Activated T-cell treated with anti-CD3 and anti-CD28 coated beads for 4 hours (primary cell): ENCODE measurements around the gene SUGP1.

Experiments used
- DNase-seq: peaks from one replicate; pipeline ENCODE4 v3.0.0-alpha.2; 2020

Gene SUGP1

GRCh38 chr19:19338082-19338481, 17.8 kb upstream of the SUGP1 start:
- DNase-seq, result no peak

DNA sequence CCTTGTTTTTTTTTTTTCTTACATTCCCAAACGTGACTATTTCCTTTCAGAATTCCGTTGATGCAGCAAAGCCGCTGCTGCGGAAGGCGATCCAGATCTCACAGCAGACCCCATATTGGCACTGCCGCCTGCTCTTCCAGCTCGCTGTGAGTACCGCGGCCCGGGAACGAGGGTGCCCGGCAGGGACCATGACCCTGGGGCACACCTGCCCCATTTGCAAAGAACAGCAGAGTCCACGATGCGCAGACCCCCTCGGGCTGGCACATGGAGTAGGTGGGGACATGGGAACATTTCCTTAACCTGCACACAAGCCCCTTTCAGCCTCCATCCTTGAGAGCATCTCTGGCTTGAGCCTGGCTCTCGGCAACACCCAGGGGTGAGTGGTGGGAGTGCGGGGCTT, 16.8 kb upstream of the SUGP1 start:
- no peak for DNase-seq

- DNase-seq, result no peak
Measured at GRCh38 chr19:19336597-19336996, 16.3 kb upstream of the SUGP1 start.

GRCh38 chr19:19335408-19336158, 15.3 kb upstream of the SUGP1 start:
- no peak for DNase-seq

DNA sequence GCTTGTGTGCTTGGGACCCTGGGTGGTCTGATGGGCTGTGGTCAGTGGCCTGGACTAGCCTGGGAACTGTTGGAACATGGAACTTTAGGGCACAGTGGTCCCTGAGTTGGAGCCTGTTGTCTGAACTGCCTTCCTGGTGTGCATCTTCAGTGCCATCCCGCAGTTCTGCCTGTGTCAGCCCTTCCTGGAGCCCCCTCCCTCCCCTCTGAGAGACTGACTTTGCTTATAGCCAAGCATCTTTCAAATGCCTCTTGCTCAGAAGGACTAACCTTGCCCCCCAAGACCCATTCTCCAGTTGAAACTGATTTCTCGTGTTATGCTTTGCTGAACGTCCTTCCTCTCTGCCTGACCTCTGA, 14.7 kb upstream of the SUGP1 start:
- no peak for DNase-seq

- DNase-seq, result no peak
Measured at GRCh38 chr19:19334063-19334988, 14.0 kb upstream of the SUGP1 start.

- DNase-seq, result no peak
Measured at GRCh38 chr19:19329126-19329525, 8.8 kb upstream of the SUGP1 start.

GRCh38 chr19:19327672-19328071, 7.4 kb upstream of the SUGP1 start:
- no peak for DNase-seq

- no peak for DNase-seq
Measured at GRCh38 chr19:19324059-19324770, 3.9 kb upstream of the SUGP1 start.

DNA sequence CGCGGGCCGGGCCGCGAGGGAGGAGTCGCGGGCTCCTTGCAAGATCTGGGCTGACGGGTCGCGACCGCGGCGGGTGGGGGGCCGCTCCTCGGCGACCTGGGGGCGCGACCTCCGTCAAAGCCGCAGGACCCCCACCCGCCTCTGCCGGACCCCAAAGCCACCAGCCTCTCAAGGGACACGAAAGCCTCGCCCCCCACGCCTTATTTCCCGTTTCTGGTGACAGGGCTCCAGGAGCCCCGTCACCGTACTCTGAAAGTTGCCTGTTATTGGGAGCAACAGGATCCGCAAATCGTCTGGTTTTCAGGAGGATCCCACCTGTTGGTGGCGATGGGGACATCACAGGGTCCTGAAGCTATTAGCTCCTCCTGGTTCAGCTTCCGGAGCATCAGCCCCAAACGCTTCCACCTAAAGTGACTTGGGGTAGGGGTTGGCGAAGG, 850 bp upstream of the SUGP1 start:
- DNase-seq, result no peak

- DNase-seq, result no peak
Measured at GRCh38 chr19:19319732-19320360, 463 bp downstream of the SUGP1 start.

- DNase-seq, result no peak
Measured at GRCh38 chr19:19316082-19316481, 4.2 kb downstream of the SUGP1 start.

DNA sequence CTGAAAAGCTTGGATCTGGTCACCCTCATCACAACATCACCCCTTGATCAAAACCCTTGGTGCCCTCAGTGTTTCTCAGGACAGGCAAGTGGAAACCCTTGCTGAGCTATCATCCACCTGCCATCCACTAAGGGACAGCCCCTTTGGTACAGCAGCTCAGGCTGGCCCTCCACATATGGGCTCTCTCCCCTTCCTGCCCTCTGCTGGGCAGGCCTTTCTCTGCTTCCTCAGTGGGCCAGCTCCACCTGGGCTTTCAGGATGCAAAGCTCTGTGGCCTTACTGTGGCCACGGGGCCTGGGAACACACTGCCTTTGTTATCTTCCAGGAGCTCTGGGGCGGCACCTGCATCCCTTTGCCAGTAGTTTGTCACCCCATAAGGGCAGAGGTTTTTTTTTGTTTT, 4.9 kb downstream of the SUGP1 start:
- DNase-seq, result no peak

- DNase-seq, result no peak
Measured at GRCh38 chr19:19308373-19308772, 11.9 kb downstream of the SUGP1 start.

GRCh38 chr19:19306191-19306590, 14.1 kb downstream of the SUGP1 start:
- no peak for DNase-seq

DNA sequence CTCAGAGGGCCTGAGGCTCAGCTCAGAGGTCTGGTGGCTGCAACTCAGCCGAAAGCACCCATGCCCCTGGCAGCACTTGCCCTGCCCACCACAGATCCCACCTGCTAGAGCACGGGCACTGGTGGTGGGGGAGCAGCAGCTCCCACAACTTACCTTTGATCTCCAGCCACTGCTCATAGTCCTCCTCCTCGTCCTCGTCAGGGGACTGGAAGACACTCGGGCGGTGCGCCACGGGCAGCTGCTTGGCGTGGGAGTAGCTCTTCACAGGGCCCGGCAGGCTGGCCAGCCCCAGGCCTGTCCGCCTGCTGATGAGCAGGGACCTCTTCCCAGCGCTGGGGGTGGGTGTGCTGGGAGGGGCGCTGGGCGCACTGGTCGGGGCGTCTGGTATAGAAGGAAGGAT, 14.6 kb downstream of the SUGP1 start:
- DNase-seq, result no peak

DNA sequence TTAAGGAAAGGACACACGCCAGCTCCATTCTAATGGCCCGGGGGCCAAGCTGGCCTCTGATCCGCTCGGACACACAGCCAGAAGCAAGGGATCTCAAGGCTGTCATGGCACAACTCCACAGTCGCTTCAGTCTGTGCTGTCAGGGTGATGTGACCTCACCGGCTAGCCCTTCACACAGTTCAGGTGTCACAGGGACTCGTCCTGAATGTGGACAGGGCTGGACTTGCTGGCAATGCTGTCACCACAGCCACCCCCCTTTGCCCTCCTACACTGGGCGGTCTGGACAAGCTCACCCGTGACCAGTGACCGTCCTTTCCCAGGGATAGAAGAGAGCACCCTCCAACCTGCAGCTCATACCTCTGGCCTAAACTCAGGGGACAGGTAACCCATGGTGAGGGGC, 15.2 kb downstream of the SUGP1 start:
- DNase-seq, result no peak

GRCh38 chr19:19304186-19304965, 15.9 kb downstream of the SUGP1 start:
- DNase-seq, result no peak

- DNase-seq, result no peak
Measured at GRCh38 chr19:19303411-19303810, 16.9 kb downstream of the SUGP1 start.

DNA sequence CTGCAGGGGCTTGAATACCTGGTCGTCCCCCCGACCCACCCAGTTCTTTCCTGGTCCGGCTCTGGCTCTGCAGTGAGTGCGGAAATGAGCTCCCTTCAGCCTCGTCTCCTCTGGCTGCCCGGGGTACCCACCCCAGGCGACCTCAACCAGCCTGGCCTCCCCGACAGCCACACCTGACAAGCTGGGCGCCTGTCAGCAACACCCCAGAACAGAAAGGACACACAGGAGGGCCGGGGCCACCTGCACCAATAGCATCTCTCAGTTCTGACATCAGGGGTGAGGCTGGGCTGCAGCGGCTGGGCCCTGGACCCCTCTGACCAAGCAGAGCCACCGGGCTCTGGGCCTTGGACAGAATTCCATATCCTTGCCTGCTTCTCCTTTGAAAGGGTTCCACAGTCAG, 19.7 kb downstream of the SUGP1 start:
- no peak for DNase-seq

DNA sequence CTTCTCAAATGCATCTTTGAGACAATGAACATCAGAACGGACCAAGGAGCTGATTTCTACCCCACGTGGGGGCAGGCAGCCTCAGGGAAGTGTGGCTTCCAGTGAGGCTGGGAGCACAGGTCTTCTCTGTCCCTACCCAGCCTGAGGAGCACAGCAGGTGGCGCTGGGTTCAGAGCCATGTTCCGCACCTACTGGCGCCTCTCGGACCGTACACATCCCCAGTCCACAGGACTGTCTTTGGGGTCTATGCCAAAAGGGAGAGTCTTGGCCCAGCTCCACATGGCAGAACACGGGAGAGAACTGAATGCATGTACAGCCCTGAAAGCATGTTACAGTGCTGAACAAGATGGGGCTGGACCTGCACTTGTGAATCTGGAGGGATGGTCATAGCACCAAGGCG, 22.6 kb downstream of the SUGP1 start:
- DNase-seq, result no peak

- DNase-seq, result no peak
Measured at GRCh38 chr19:19296953-19297689, 23.2 kb downstream of the SUGP1 start.
